Coronary artery (tissue), 2 donors: ENCODE results near the gene LCORL.
A peak's percentile ranks its signal among the peaks of the same experiment; 100 is the strongest.
"Not testable (repeated sequence)": the region's sequence is repeated elsewhere in the genome, so short reads cannot be mapped to it uniquely, and the experiment has no call there.

Experiments used
- DNase-seq: peaks from one replicate; pipeline ENCODE4 v3.0.0-alpha.2; 2017; ENCODE audit warnings: low spot score
- H3K27ac ChIP-seq, 2 donors: fragments of 200-600 bp; sonication (generic); one replicate each; pipeline ENCODE4 v1.5.1; 2016 to 2019
- H3K4me3 ChIP-seq: fragments of 200-600 bp; sonication (generic); 2 replicates; pipeline ENCODE4 v1.5.1; 2016; ENCODE audit warnings: mild to moderate bottlenecking, moderate library complexity
- CTCF ChIP-seq: fragments of 200-600 bp; sonication (generic); IDR thresholded peaks from one replicate; pipeline ENCODE4 v1.5.1; 2019; ENCODE audit warnings: antibody characterized with exemption

LCORL gene

GRCh38 chr4:18039113-18039512 lies 17.6 kb upstream of the LCORL start:
- Histone ChIP-seq H3K27ac (no peak overlapping the region), H3K4me3 (no peak overlapping the region)
- TF ChIP-seq CTCF = no peak
- DNase-seq = no peak

- not testable (repeated sequence) for H3K4me3 ChIP-seq, DNase-seq, H3K27ac ChIP-seq
These were observed 14.8 kb upstream of the LCORL start for GRCh38 chr4:18036369-18036768.

GRCh38 chr4:18034099-18034498 lies 12.5 kb upstream of the LCORL start:
- Histone ChIP-seq H3K4me3 (no peak overlapping the region), H3K27ac (no peak overlapping the region)
- no peak for TF ChIP-seq CTCF
- no peak for DNase-seq

GRCh38 chr4:18033111-18034085 lies 11.8 kb upstream of the LCORL start:
- no peak overlapping the region for H3K4me3 ChIP-seq
- no peak for DNase-seq
- no peak overlapping the region for H3K27ac ChIP-seq
- TF ChIP-seq CTCF = no peak

GRCh38 chr4:18025288-18025687 lies 3.7 kb upstream of the LCORL start:
- TF ChIP-seq CTCF = no peak
- no peak overlapping the region for H3K27ac ChIP-seq
- H3K4me3 ChIP-seq = no peak overlapping the region
- DNase-seq = no peak

- Histone ChIP-seq H3K4me3 (peak overlapping the region; percentile 94), H3K27ac (peak overlapping the region; percentile 92 to 98)
- DNase-seq = no peak
- no peak for TF ChIP-seq CTCF
These were observed 1.1 kb upstream of the LCORL start for GRCh38 chr4:18022572-18023050.

GRCh38 chr4:18021470-18021719 lies 160 bp downstream of the LCORL start:
- no peak for TF ChIP-seq CTCF
- peak; percentile 76 for DNase-seq
- peak overlapping the region; percentile 92 to 98 for H3K27ac ChIP-seq
- peak overlapping the region; percentile 94 for H3K4me3 ChIP-seq
